ENCODE measurements around the gene ZNF786.

DNA sequence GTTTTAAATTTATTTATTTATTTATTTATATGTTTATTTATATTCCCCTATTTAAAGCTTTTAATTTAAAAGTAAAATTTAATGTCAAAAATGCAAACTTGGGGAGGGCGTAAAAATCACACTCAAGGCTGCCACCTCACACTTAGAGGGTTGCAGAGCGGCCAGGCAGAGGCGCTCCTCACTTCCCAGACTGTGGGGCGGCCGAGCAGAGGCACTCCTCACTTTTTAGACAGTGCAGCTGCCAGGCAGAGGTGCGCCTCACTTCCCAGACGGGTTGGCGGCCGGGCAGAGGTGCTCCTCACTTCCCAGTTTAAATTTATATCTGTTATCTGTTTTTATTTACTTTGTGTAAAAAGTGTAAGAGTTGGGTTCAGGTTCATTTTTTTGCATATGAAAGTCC, 45.6 kb upstream of the ZNF786 start:
- TF ChIP-seq PATZ1 (CRISPR knock-in tag; IDR thresholded peaks at IDR 0.05; ENCODE audit: borderline replicate concordance) (no peak), BACH2 (CRISPR knock-in tag; IDR thresholded peaks at IDR 0.05; ENCODE audit: borderline replicate concordance) (no peak), ESRRG (CRISPR knock-in tag; IDR thresholded peaks at IDR 0.05) (no peak), TSHZ2 (CRISPR knock-in tag; IDR thresholded peaks at IDR 0.05) (no peak), ARNTL (CRISPR knock-in tag; IDR thresholded peaks at IDR 0.05; ENCODE audit: borderline replicate concordance, low read depth) (no peak), ZC3H10 (CRISPR knock-in tag; IDR thresholded peaks at IDR 0.05) (no peak), ZFP30 (CRISPR knock-in tag; IDR thresholded peaks at IDR 0.05) (no peak), SNAI2 (CRISPR knock-in tag; IDR thresholded peaks at IDR 0.05) (no peak), TOX (CRISPR knock-in tag; IDR thresholded peaks at IDR 0.05; ENCODE audit: borderline replicate concordance) (no peak), ZNF565 (CRISPR knock-in tag; conservative IDR thresholded peaks at IDR 0.05; ENCODE audit: low read depth) (no peak), ISL1 (CRISPR knock-in tag; IDR thresholded peaks at IDR 0.05) (no peak), PPARA (CRISPR knock-in tag; IDR thresholded peaks at IDR 0.05; ENCODE audit: borderline replicate concordance) (no peak)
- TF ChIP-seq, protein P1, sequence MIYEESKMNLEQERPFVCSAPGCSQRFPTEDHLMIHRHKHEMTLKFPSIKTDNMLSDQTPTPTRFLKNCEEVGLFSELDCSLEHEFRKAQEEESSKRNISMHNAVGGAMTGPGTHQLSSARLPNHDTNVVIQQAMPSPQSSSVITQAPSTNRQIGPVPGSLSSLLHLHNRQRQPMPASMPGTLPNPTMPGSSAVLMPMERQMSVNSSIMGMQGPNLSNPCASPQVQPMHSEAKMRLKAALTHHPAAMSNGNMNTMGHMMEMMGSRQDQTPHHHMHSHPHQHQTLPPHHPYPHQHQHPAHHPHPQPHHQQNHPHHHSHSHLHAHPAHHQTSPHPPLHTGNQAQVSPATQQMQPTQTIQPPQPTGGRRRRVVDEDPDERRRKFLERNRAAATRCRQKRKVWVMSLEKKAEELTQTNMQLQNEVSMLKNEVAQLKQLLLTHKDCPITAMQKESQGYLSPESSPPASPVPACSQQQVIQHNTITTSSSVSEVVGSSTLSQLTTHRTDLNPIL (CRISPR knock-in tag; IDR thresholded peaks at IDR 0.05; ENCODE audit: low read depth), result no peak
- TF ChIP-seq, protein P2, sequence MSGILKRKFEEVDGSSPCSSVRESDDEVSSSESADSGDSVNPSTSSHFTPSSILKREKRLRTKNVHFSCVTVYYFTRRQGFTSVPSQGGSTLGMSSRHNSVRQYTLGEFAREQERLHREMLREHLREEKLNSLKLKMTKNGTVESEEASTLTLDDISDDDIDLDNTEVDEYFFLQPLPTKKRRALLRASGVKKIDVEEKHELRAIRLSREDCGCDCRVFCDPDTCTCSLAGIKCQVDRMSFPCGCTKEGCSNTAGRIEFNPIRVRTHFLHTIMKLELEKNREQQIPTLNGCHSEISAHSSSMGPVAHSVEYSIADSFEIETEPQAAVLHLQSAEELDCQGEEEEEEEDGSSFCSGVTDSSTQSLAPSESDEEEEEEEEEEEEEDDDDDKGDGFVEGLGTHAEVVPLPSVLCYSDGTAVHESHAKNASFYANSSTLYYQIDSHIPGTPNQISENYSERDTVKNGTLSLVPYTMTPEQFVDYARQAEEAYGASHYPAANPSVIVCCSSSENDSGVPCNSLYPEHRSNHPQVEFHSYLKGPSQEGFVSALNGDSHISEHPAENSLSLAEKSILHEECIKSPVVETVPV (CRISPR knock-in tag; IDR thresholded peaks at IDR 0.05), result no peak

Measured in SK-N-SH treated with all-trans-retinoic acid at 6 μM for 48 hours (cell line).